Measurements from ENCODE around the gene EXT2. TPM values are rescaled to one million over a fixed set of nuclear protein-coding genes. Genes with fewer than 3 reads are reported as not detected.
A peak's percentile ranks its signal among the peaks of the same experiment; 100 is the strongest.

EXT2 gene
- total RNA-seq, 1 donor from 2014 or later = 106 TPM

- Mint-ChIP-seq H3K4me1 (ENCODE audit: low read depth) (peaks cover 50% of the 10 kb centered on the region), H3K27ac (ENCODE audit: unreplicated experiment) (peak overlapping the region; percentile 13)
These were observed 146.4 kb downstream of the EXT2 start for GRCh38 chr11:44241851-44242250.

DNA sequence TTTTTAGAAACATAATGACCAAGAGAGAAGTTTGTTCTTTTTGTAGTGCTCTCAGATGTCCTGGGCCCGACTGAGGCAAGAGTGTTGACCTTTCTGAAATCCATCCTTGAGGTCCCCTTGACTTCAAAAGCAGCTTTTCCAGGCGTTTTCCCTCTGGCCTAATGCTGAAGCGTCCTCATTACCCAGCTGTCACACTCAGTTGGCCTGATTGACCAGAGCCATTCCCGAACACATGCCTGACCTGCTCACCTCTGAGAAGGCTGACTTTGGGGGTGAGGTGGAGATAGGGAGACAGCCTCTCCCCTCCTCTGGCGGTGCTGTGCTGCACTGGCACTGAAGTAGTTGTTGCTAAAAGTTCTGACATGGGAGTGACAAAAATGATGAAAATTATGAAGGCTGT lies 147.6 kb downstream of the EXT2 start:
- TF ChIP-seq CTCF (IDR thresholded peaks at IDR 0.05) = no peak
- no peaks in the 10 kb centered on the region for H3K9me3 Mint-ChIP-seq (ENCODE audit: low read depth)
- H3K27ac Mint-ChIP-seq (ENCODE audit: unreplicated experiment) = peak overlapping the region; percentile 70
- H3K27me3 Mint-ChIP-seq (ENCODE audit: low read depth) = no peaks in the 10 kb centered on the region
- no peak for DNase-seq (ENCODE audit: low spot score)
- peaks cover 60% of the 10 kb centered on the region for H3K4me1 Mint-ChIP-seq (ENCODE audit: low read depth)
- H3K36me3 Mint-ChIP-seq (ENCODE audit: low read depth) = peaks cover 4% of the 10 kb centered on the region
- H3K4me3 Mint-ChIP-seq (ENCODE audit: unreplicated experiment) = no peak overlapping the region

More at GRCh38 chr11:44241851-44242250, 146.4 kb downstream of the EXT2 start:
- TF ChIP-seq CTCF (IDR thresholded peaks at IDR 0.05) = no peak
- Mint-ChIP-seq H3K36me3 (ENCODE audit: low read depth) (peaks cover 8% of the 10 kb centered on the region), H3K9me3 (ENCODE audit: low read depth) (no peaks in the 10 kb centered on the region), H3K27me3 (ENCODE audit: low read depth) (no peaks in the 10 kb centered on the region), H3K4me3 (ENCODE audit: unreplicated experiment) (no peak overlapping the region)
- no peak for DNase-seq (ENCODE audit: low spot score)

GRCh38 chr11:44243595-44244343 lies 148.3 kb downstream of the EXT2 start:
- H3K27me3 Mint-ChIP-seq (ENCODE audit: low read depth) = no peaks in the 10 kb centered on the region
- H3K27ac Mint-ChIP-seq (ENCODE audit: unreplicated experiment) = peak overlapping the region; percentile 10
- peaks cover 3% of the 10 kb centered on the region for H3K36me3 Mint-ChIP-seq (ENCODE audit: low read depth)
- H3K4me1 Mint-ChIP-seq (ENCODE audit: low read depth) = peaks cover 61% of the 10 kb centered on the region
- no peak for TF ChIP-seq CTCF (IDR thresholded peaks at IDR 0.05)
- no peak for DNase-seq (ENCODE audit: low spot score)
- H3K9me3 Mint-ChIP-seq (ENCODE audit: low read depth) = no peaks in the 10 kb centered on the region
- H3K4me3 Mint-ChIP-seq (ENCODE audit: unreplicated experiment) = no peak overlapping the region

GRCh38 chr11:44244639-44245310 lies 149.3 kb downstream of the EXT2 start:
- no peaks in the 10 kb centered on the region for H3K9me3 Mint-ChIP-seq (ENCODE audit: low read depth)

More at GRCh38 chr11:44244639-44245310, 149.3 kb downstream of the EXT2 start:
- H3K4me3 Mint-ChIP-seq (ENCODE audit: unreplicated experiment) = no peak overlapping the region
- peaks cover 61% of the 10 kb centered on the region for H3K4me1 Mint-ChIP-seq (ENCODE audit: low read depth)
- H3K27ac Mint-ChIP-seq (ENCODE audit: unreplicated experiment) = peak overlapping the region; percentile 68
- TF ChIP-seq CTCF (IDR thresholded peaks at IDR 0.05) = no peak
- H3K36me3 Mint-ChIP-seq (ENCODE audit: low read depth) = peaks cover 6% of the 10 kb centered on the region
- no peak for DNase-seq (ENCODE audit: low spot score)
- no peaks in the 10 kb centered on the region for H3K27me3 Mint-ChIP-seq (ENCODE audit: low read depth)
